ENCODE results near the gene ANXA2R. TPM values are rescaled to one million over a fixed set of nuclear protein-coding genes. Genes with fewer than 3 reads are reported as not detected.

Gene ANXA2R
- total RNA-seq, 1 donor from 2014 or later = 1.2 TPM

DNA sequence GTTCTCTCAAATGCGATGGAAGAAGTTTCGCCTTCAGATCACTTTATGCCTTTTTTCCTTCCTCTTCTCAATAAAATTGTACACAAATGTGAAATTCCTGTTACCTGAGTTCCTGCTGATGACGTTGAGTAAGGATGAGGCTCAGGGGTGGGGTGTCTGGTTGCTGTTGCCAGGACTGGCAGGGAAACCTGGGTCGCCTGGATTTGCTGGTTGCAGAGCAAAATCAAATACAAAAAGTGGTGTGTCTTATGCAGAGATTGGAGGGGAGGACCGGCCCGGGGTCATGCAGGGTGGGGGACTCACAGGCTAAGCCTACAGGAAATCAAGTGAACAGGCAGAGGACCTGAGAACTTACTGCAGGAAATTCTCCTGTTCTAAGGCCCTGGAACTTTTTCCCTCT, 39.2 kb downstream of the ANXA2R start:
- peaks cover 15% of the 10 kb centered on the region for H3K4me1 Mint-ChIP-seq
- DNase-seq (ENCODE audit: low read depth, low spot score) = no peak
- peak overlapping the region; percentile 45 for H3K4me3 Mint-ChIP-seq
- H3K27ac Mint-ChIP-seq (ENCODE audit: unreplicated experiment) = no peak overlapping the region
- no peaks in the 10 kb centered on the region for H3K9me3 Mint-ChIP-seq
- no peaks in the 10 kb centered on the region for H3K36me3 Mint-ChIP-seq (ENCODE audit: low read depth)
- H3K27me3 Mint-ChIP-seq (ENCODE audit: low read depth) = peaks cover 89% of the 10 kb centered on the region
- TF ChIP-seq, protein P1, sequence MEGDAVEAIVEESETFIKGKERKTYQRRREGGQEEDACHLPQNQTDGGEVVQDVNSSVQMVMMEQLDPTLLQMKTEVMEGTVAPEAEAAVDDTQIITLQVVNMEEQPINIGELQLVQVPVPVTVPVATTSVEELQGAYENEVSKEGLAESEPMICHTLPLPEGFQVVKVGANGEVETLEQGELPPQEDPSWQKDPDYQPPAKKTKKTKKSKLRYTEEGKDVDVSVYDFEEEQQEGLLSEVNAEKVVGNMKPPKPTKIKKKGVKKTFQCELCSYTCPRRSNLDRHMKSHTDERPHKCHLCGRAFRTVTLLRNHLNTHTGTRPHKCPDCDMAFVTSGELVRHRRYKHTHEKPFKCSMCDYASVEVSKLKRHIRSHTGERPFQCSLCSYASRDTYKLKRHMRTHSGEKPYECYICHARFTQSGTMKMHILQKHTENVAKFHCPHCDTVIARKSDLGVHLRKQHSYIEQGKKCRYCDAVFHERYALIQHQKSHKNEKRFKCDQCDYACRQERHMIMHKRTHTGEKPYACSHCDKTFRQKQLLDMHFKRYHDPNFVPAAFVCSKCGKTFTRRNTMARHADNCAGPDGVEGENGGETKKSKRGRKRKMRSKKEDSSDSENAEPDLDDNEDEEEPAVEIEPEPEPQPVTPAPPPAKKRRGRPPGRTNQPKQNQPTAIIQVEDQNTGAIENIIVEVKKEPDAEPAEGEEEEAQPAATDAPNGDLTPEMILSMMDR (conservative IDR thresholded peaks at IDR 0.05) = no peak

DNA sequence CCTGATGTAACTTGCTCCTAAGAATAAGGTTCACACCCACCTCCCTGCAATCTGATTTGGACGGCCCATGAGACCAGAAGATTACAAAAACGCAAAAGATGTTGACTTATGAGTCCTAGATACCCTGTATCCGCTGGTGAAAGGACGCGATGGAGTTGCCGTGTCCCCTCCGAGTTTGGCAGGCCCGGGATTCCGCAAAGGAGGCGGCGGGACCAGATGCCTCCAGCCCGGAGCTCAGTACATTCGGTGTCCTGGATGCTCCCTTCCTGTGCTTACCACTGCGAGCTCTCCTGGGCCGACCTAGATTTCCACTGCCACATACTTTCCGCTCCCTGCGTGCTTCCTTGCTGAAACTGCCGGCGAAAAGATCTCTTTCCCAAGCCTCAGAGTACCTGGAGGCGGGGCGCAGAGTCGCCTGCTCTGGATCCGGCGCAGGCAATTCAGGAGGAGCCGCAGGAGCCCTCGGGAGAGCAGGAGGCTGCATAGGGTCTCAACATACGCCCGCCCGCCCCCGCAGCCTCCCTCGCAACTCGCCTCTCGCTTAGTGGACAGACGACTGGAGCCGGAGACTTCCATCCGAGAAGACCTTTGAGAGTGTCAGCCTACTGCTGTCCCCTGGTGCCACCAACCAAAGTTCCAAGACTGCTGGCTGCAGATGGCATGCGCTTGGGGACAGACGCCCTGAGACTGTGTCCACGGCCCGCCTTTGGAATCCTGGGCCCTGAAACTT, 39.8 kb downstream of the ANXA2R start:
- no peak overlapping the region for H3K27ac Mint-ChIP-seq (ENCODE audit: unreplicated experiment)
- no peaks in the 10 kb centered on the region for H3K9me3 Mint-ChIP-seq
- H3K4me3 Mint-ChIP-seq = peak overlapping the region; percentile 80
- peaks cover 16% of the 10 kb centered on the region for H3K4me1 Mint-ChIP-seq
- peaks cover 92% of the 10 kb centered on the region for H3K27me3 Mint-ChIP-seq (ENCODE audit: low read depth)
- TF ChIP-seq, protein P1 (conservative IDR thresholded peaks at IDR 0.05) = no peak
- DNase-seq (ENCODE audit: low read depth, low spot score) = no peak
- H3K36me3 Mint-ChIP-seq (ENCODE audit: low read depth) = no peaks in the 10 kb centered on the region

DNA sequence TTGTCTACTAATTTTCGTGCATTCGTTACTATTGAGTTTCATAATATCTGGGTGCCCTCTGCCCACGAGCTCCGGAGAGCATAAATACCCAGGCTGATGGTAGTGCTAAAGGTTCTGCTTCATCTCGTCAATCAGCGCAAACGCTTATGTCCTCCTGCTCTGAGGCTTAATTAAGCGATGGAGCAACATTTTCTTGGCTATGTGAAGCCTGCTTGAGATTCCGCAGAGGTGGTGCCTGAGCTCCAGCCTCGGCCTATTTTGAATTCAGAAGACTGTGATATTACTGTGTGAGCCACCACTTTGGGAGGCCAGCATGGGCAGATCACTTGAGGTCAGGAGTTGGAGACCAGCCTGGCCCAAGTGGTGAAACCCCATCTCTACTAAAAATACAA, 44.8 kb downstream of the ANXA2R start:
- Mint-ChIP-seq H3K4me3 (peak overlapping the region; percentile 91), H3K9me3 (no peaks in the 10 kb centered on the region), H3K4me1 (peaks cover 39% of the 10 kb centered on the region), H3K27me3 (ENCODE audit: low read depth) (peaks cover 98% of the 10 kb centered on the region), H3K36me3 (ENCODE audit: low read depth) (no peaks in the 10 kb centered on the region), H3K27ac (ENCODE audit: unreplicated experiment) (no peak overlapping the region)
- TF ChIP-seq, protein P1 (conservative IDR thresholded peaks at IDR 0.05) = no peak
- DNase-seq (ENCODE audit: low read depth, low spot score) = no peak

DNA sequence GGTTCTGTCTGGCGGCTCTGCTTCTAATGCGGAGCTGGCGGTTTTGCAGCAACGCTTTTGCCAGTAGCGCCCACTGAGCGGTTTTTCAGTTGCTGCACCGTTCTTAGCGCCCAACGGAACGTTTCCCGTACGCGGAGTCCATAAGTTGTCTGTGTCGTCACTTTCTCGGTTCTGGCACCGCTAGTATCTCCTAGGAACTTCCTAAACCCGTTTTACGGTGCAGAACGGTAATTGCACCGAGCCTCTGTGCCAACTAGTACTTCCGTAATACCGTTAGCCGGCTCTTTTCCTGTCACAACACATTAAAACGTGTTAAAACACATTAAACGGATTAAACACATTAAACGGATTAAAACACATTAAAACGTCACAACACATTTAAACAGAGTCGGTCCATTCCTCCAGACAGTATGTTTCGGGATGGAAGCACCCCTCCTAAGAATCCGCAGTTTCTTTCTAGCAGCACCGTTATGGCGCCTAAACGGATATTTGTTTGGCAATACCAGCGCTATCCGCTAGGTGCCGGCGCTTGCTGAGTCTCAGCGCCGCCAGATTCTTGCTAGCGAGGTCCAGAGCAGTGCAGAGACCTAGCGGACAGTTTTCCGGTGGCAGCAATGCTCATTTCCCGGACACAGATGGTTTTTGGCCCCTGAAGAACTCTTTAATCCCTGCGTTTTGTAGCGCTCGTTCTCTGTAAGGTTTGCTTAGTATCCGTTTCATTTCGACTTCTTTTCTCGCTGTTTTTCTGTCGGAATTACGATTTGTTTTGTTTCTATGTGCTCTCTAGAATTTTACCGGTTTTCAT, 45.4 kb downstream of the ANXA2R start:
- no peaks in the 10 kb centered on the region for H3K36me3 Mint-ChIP-seq (ENCODE audit: low read depth)
- no peak overlapping the region for H3K27ac Mint-ChIP-seq (ENCODE audit: unreplicated experiment)
- H3K27me3 Mint-ChIP-seq (ENCODE audit: low read depth) = peaks cover 98% of the 10 kb centered on the region
- peak overlapping the region; percentile 91 for H3K4me3 Mint-ChIP-seq
- peaks cover 33% of the 10 kb centered on the region for H3K4me1 Mint-ChIP-seq
- H3K9me3 Mint-ChIP-seq = peaks cover 2% of the 10 kb centered on the region
- TF ChIP-seq, protein P1 (conservative IDR thresholded peaks at IDR 0.05) = peak; percentile 83
- DNase-seq (ENCODE audit: low read depth, low spot score) = peak; percentile 87

DNA sequence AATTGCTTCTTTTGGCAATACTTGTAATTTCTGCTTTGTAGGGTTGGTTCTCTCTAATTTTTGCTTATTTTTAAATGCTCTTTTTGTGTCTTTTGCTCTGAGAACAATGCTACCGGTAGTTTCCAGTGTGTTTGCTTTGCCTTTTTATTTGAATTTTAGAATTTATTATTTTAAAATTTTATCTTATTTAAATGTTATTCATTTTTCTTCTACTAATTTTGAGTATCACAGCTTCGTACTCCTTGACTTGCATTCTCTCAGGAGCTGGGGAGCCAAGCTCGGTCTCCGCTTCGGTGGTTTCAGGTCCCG, 45.9 kb downstream of the ANXA2R start:
- H3K27me3 Mint-ChIP-seq (ENCODE audit: low read depth) = peaks cover 97% of the 10 kb centered on the region
- TF ChIP-seq, protein P1 (conservative IDR thresholded peaks at IDR 0.05) = no peak
- H3K9me3 Mint-ChIP-seq = peaks cover 3% of the 10 kb centered on the region
- no peak overlapping the region for H3K27ac Mint-ChIP-seq (ENCODE audit: unreplicated experiment)
- peaks cover 30% of the 10 kb centered on the region for H3K4me1 Mint-ChIP-seq
- peaks cover 2% of the 10 kb centered on the region for H3K36me3 Mint-ChIP-seq (ENCODE audit: low read depth)
- H3K4me3 Mint-ChIP-seq = peak overlapping the region; percentile 91
- no peak for DNase-seq (ENCODE audit: low read depth, low spot score)
